AG09309 (cell line): Measurements from ENCODE around the gene ARHGAP10.
A peak's percentile ranks its signal among the peaks of the same experiment; 100 is the strongest.

Source experiments
- DNase-seq: peaks from one replicate; pipeline ENCODE4 v3.0.0-alpha.2; 2010; ENCODE audit warnings: low read depth
- H3K4me3 ChIP-seq: 2 replicates; pipeline ENCODE4 v1.5.1; 2011; ENCODE audit warnings: mild to moderate bottlenecking, low read depth, low read length, moderate library complexity; ENCODE audit not compliant: control insufficient read depth
- TF ChIP-seq, protein P1 (sequence below): IDR thresholded peaks from 2 replicates; pipeline ENCODE4 v1.5.1; 2011; ENCODE audit warnings: mild to moderate bottlenecking, low read depth, low read length, inconsistent platforms; ENCODE audit not compliant: insufficient read depth, control insufficient read depth; ENCODE audit errors: missing control alignments

Gene ARHGAP10

DNA sequence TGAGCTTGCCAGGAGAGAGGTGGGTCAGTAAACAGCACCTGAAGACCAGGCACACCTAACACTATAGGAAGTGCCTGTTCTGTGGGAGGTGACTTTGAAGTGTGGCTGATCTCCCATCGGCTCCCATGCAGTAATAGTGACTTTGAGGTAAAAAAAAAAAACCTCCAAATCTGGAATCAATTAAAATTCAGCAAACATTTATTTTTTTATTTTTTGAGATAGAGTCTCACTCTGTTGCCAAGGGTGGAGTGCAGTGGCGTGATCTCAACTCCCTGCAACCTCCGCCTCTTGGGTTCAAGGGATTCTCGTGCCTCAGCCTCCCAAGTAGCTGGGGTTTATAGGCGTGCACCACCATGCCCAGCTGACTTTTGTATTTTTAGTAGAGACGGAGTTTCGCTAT is 32.4 kb downstream of the ARHGAP10 start:
- no peak for DNase-seq
- TF ChIP-seq, protein P1, sequence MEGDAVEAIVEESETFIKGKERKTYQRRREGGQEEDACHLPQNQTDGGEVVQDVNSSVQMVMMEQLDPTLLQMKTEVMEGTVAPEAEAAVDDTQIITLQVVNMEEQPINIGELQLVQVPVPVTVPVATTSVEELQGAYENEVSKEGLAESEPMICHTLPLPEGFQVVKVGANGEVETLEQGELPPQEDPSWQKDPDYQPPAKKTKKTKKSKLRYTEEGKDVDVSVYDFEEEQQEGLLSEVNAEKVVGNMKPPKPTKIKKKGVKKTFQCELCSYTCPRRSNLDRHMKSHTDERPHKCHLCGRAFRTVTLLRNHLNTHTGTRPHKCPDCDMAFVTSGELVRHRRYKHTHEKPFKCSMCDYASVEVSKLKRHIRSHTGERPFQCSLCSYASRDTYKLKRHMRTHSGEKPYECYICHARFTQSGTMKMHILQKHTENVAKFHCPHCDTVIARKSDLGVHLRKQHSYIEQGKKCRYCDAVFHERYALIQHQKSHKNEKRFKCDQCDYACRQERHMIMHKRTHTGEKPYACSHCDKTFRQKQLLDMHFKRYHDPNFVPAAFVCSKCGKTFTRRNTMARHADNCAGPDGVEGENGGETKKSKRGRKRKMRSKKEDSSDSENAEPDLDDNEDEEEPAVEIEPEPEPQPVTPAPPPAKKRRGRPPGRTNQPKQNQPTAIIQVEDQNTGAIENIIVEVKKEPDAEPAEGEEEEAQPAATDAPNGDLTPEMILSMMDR, result no peak

DNA sequence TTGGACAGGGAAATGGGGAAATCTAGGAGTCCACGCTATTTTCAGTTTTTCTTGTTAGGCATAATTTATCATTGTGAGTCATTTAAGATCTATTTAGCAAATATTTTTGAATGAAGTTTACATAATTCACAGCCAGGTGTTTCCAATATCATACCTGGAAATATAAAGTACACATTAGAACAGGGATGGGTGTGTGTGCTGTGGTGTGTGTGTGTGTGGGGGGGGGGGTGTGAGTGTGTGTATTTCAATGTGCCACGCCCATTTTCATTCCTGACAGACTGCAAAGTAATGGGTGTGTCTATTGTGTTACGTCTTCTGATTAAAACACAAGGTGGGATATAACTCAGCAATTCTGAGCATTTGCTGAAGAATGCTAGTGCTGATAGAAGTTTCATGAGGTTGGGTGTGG is 33.2 kb downstream of the ARHGAP10 start:
- TF ChIP-seq, protein P1, result no peak
- H3K4me3 ChIP-seq, result no peak overlapping the region
- no peak for DNase-seq

More for the DNA sequence above, 32.4 kb downstream of the ARHGAP10 start:
- H3K4me3 ChIP-seq, result no peak overlapping the region

DNA sequence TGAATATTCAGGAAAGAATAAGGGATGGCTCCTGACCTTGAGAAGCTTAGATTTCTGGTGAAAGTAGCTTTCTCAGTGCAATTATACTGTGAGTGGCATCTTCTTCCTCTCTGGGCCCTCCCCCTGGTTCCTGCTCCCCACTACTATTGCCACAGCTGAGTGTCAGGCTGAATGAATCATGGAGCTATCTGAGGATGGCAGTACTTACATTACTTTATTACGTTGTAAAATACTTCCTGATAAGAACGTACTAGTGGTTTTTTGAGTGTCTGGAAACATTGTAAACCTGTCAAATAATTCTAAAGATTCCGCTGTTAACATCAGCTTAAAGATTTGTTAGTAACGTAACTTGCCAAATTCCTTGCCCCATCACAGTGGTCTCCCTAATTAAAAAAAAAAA is 36.2 kb downstream of the ARHGAP10 start:
- no peak overlapping the region for H3K4me3 ChIP-seq
- TF ChIP-seq, protein P1, result no peak
- DNase-seq, result peak; percentile 86

DNA sequence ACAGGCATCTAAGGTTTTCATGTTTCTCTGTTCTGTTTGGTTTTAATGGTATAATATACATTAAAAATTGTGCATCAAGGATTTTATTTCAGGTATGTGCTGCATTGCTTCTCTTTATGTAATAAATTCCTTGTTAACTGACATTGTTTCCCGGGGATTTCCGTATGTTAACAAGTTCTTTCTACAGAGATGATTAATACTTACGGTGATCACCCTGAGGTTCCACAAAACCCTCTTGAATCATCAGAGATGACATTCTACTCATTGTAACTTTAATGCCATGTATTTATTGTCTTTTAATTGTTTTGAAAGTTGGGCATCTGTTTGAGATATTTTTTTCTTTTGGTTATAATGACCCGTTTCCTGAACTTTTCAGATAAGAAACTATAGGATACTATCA is 37.5 kb downstream of the ARHGAP10 start:
- H3K4me3 ChIP-seq, result no peak overlapping the region
- TF ChIP-seq, protein P1, result no peak
- DNase-seq, result no peak

DNA sequence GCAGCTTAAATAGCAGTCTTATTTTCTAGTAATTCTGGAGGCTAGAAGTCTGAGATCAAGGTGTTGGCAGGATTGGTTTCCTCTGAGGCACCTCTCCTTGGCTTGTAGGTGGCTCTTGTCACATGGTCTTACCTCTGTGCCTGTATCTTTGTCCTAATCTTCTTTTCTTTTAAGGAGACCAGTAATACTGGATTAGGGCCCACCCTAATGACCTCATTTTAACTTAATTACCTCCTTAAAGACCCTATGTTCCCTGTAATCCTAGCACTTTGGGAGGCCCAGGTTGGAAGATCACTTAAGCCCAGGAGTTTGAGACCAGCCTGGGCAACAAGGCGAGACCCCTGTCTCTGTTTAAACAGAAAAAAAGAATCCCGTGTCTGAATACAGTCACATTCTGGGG is 38.9 kb downstream of the ARHGAP10 start:
- no peak overlapping the region for H3K4me3 ChIP-seq
- TF ChIP-seq, protein P1, result no peak
- DNase-seq, result no peak

DNA sequence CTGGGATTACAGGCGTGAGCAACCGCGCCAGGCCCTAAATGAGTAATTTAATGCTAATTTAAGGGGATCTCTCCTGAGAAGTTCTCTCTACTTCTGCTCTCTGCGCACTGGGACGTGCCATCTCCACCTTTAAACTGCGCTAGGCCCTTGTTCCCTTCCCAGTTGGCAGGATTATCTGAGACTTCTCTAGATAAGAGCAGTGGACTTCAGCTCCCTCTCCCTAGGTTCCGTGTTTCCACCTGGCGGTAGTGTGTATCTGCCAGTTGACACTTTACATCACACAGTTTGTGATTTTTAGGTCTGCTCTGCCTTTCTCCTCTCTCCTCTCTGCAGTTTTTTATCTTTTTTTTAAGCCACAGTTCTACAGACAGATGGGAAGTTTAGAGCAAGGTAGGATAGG is 40.2 kb downstream of the ARHGAP10 start:
- H3K4me3 ChIP-seq, result no peak overlapping the region
- DNase-seq, result no peak
- TF ChIP-seq, protein P1, result no peak

DNA sequence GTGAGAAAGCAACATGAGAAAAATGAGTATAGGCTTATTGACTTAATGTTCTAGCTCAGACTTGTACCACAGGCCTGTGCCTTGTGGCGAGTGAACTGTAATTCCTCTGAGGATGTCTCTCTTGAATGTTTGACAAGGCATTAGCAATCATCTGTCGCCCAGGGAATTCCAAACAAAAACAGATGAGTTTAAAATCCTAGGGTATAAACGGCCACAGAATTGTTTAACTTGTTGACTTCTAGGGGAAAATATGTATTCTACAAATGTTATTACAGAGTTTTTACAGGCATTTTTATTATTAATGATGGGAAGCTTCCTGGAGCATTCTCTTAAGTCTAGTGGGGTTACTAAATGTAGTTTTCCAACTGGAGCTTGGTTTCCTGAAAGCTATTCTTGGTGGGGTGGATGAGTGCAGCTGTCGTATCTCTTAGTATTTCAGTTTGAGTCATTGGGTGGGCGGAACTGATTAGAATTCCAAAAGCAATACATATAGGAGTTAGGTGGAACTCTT is 40.6 kb downstream of the ARHGAP10 start:
- TF ChIP-seq, protein P1, result no peak
- H3K4me3 ChIP-seq, result no peak overlapping the region
- DNase-seq, result no peak
